DOHH2 (cell line): ENCODE data around the gene AGAP2.

Experiments
- CTCF ChIP-seq: fragments of 200-600 bp; sonication (generic); IDR thresholded peaks from one replicate; pipeline ENCODE4 v1.5.1; 2014; ENCODE audit warnings: antibody characterized with exemption, mild to moderate bottlenecking, low read depth, low read length; ENCODE audit not compliant: poor library complexity, severe bottlenecking
- EZH2phosphoT487 ChIP-seq: fragments of 200-600 bp; sonication (generic); IDR thresholded peaks from 2 replicates; pipeline ENCODE4 v1.6.1; 2017; ENCODE audit warnings: borderline replicate concordance, mild to moderate bottlenecking, antibody characterized with exemption, low read length, moderate library complexity, mixed read lengths

DNA sequence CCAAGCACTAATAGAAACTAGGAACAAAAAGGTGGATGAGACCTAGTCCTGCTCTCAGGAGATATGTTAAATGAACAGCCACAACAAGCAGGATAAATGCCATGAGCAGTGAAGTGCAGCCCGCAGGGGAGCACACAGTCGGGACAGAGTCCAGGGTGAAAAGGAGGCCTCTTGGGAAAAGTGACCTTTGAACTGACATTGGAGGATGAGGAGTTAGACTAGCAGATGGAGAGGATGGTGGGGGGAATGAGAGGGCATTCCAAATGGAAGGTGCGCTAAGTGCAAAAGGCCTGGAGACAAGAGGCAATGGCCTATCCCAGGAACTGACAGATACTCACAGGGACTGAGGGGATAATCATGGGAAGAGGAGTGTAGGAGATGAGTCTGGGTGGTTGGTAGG, 40.1 kb downstream of the AGAP2 start:
- TF ChIP-seq CTCF (no peak), EZH2phosphoT487 (no peak)
